Muscle of arm (tissue), 12 donors: ENCODE data around the gene COL6A1. TPM values are rescaled to one million over a fixed set of nuclear protein-coding genes. Genes with fewer than 3 reads are reported as not detected.

ENCODE experiments used
- DNase-seq: peaks from one replicate; pipeline ENCODE4 v3.0.0-alpha.2; 2013
- polyA plus RNA-seq, 12 donors: library from polyadenylated mRNA; unstranded; fragments of 120-200 nt; gene quantifications; one replicate each; pipeline ENCODE4 v1.2.1, GENCODE V29; 2013; ENCODE audit not compliant: insufficient read length in 12 of 12

Gene COL6A1
- polyA plus RNA-seq, 12 donors, result 314 to 756 (median 433) TPM

DNA sequence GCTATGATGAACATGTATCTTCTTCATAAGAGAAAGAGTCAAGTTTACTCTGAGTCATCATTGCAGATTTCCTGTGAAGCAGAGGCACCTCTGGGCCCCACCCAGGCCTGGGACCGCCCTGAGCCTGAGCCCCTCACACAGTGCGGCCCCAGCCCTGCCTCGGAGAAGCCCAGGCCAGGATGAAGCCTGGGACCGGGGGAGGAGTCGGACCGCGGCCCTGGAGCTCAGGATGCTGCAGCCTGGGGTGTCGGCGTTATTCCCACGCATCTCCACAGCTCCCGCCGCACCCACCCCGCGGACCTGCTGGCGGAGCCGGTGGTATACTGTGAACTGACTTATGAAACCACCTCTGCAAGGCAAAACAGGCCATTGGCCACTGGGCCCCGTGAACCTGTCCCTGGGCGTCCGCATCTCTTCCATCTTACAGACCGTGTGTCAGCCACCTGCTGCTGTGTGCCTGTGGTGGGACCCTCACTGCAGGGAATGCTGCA is 2.4 kb upstream of the COL6A1 start:
- no peak for DNase-seq

GRCh38 chr21:45979651-45980050 is 1.9 kb upstream of the COL6A1 start:
- DNase-seq, result no peak

GRCh38 chr21:45980271-45980670 is 1.3 kb upstream of the COL6A1 start:
- DNase-seq, result no peak

DNA sequence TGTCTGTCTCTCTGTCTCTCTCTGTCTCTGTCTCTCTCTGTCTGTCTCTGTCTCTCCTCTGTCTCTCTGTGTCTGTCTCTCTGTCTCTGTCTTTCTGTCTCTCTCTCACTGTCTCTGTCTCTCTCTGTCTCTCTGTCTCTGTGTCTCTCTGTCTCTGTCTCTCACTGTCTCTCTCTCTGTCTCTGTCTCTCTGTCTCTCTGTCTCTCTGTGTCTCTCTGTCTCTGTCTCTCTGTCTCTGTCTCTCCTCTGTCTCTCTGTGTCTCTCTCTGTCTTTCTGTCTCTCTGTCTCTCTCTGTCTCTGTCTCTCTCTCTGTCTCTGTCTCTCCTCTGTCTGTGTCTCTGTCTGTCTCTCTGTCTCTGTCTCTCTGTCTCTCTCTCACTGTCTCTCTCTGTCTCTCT is 873 bp upstream of the COL6A1 start:
- no peak for DNase-seq

GRCh38 chr21:45982092-45982757 is 655 bp downstream of the COL6A1 start:
- DNase-seq, result no peak

- DNase-seq, result no peak
Observed at GRCh38 chr21:45982758-45983648, 1.4 kb downstream of the COL6A1 start.

GRCh38 chr21:45983649-45983965 is 2.0 kb downstream of the COL6A1 start:
- DNase-seq, result no peak

GRCh38 chr21:45983981-45984551 is 2.5 kb downstream of the COL6A1 start:
- DNase-seq, result no peak

- no peak for DNase-seq
Observed at GRCh38 chr21:45984584-45985095, 3.1 kb downstream of the COL6A1 start.

GRCh38 chr21:45985471-45986315 is 4.1 kb downstream of the COL6A1 start:
- DNase-seq, result no peak

GRCh38 chr21:45986316-45987051 is 4.9 kb downstream of the COL6A1 start:
- DNase-seq, result no peak

DNA sequence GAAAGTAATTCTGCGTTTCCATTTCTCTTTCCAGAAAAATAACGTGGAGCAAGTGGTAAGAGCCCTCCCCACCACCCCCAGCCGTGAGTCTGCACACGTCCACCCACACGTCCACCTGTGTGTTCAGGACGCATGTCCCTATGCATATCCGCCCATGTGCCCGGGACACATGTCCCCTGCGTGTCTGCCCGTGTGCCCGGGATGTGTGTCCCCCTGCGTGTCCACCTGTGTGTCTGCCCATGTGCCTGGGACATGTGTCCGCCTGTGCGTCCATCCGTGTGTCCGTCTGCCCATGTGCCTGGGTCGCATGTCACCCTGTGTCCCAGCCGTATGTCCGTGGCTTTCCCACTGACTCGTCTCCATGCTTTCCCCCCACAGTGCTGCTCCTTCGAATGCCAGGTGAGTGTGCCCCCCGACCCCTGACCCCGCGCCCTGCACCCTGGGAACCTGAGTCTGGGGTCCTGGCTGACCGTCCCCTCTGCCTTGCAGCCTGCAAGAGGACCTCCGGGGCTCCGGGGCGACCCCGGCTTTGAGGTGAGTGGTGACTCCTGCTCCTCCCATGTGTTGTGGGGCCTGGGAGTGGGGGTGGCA is 5.6 kb downstream of the COL6A1 start:
- DNase-seq, result no peak

- no peak for DNase-seq
Observed at GRCh38 chr21:45988366-45989347, 7.1 kb downstream of the COL6A1 start.

GRCh38 chr21:45989355-45990048 is 7.9 kb downstream of the COL6A1 start:
- no peak for DNase-seq

DNA sequence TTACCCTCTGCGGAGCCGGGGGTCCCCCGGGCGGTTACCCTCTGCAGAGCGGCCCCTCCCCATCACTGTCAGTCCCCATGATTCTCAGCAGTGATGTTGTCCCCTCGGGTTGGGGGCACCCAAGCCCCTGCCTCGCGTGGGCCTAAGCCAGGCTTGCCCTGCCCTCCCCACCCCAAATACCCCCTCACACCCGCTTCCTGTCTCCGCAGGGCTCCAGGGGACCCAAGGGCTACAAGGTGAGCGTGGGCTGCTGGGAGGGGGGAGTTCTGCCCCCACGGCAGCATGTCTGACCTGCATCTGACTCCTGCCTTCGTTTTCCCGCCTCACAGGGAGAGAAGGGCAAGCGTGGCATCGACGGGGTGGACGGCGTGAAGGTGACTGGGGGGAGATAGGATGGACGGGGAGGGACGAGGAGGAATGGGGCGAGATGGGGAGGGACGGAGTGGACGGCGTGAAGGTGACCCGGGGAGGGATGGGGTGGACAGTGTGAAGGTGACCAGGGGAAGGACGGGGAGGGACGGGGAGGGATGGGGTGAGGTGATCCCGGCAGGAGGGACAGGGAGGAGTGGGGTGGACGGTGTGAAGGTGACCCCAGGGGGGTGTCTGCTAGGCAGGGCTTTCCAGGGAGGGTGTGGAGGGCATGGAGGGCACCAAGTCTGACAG is 8.6 kb downstream of the COL6A1 start:
- DNase-seq, result no peak

- no peak for DNase-seq
Observed at GRCh38 chr21:45990741-45991605, 9.4 kb downstream of the COL6A1 start.
